Glomerular visceral epithelial cell (primary cell): ENCODE results near the gene CHST9.
A peak's percentile ranks its signal among the peaks of the same experiment; 100 is the strongest.
"Not testable (repeated sequence)": the region's sequence is repeated elsewhere in the genome, so short reads cannot be mapped to it uniquely, and the experiment has no call there.

ENCODE experiments used
- DNase-seq: peaks from one replicate; pipeline ENCODE4 v3.0.0-alpha.2; 2016; ENCODE audit errors: extremely low spot score

CHST9 gene

GRCh38 chr18:27185025-27185763 is at the start of gene CHST9:
Gene CHST9 (minus strand): TSS chr18:27185308. CDS start chr18:27142809, 42,499 bp downstream.
- peak; percentile 20 for DNase-seq

- not testable (repeated sequence) for DNase-seq
Observed at GRCh38 chr18:27232355-27232754, 47.2 kb upstream of the CHST9 start.

- DNase-seq: not testable (repeated sequence)
Observed at GRCh38 chr18:27231671-27232070, 46.6 kb upstream of the CHST9 start.

GRCh38 chr18:27231221-27231620 is 46.1 kb upstream of the CHST9 start:
- not testable (repeated sequence) for DNase-seq

- DNase-seq: no peak
Observed at GRCh38 chr18:27227721-27228120, 42.6 kb upstream of the CHST9 start.

- no peak for DNase-seq
Observed at GRCh38 chr18:27226556-27227075, 41.5 kb upstream of the CHST9 start.

- no peak for DNase-seq
Observed at GRCh38 chr18:27225947-27226481, 40.9 kb upstream of the CHST9 start.

GRCh38 chr18:27223526-27224291 is 38.6 kb upstream of the CHST9 start:
- DNase-seq: no peak

- DNase-seq: no peak
Observed at GRCh38 chr18:27214831-27215230, 29.7 kb upstream of the CHST9 start.

GRCh38 chr18:27213123-27213717 is 28.1 kb upstream of the CHST9 start:
- DNase-seq: no peak

GRCh38 chr18:27211569-27211968 is 26.5 kb upstream of the CHST9 start:
- DNase-seq: no peak

- no peak for DNase-seq
Observed at GRCh38 chr18:27206411-27206810, 21.3 kb upstream of the CHST9 start.

- DNase-seq: peak; percentile 18
Observed at GRCh38 chr18:27202741-27203140, 17.6 kb upstream of the CHST9 start.

- no peak for DNase-seq
Observed at GRCh38 chr18:27198036-27198435, 12.9 kb upstream of the CHST9 start.

GRCh38 chr18:27188309-27188708 is 3.2 kb upstream of the CHST9 start:
- no peak for DNase-seq

- no peak for DNase-seq
Observed at GRCh38 chr18:27185897-27186296, 789 bp upstream of the CHST9 start.

GRCh38 chr18:27184115-27185024 is 738 bp downstream of the CHST9 start:
- no peak for DNase-seq

- peak; percentile 17 for DNase-seq
Observed at GRCh38 chr18:27181726-27182125, 3.4 kb downstream of the CHST9 start.

- DNase-seq: no peak
Observed at GRCh38 chr18:27178424-27178823, 6.7 kb downstream of the CHST9 start.

- DNase-seq: no peak
Observed at GRCh38 chr18:27175914-27176313, 9.2 kb downstream of the CHST9 start.

GRCh38 chr18:27175245-27175644 is 9.9 kb downstream of the CHST9 start:
- no peak for DNase-seq
